Cardiac muscle cell (in vitro differentiated cells and primary cell): ENCODE measurements around the gene MAP3K19. TPM values are rescaled to one million over a fixed set of nuclear protein-coding genes. Genes with fewer than 3 reads are reported as not detected.
"Not testable (repeated sequence)": the region's sequence is repeated elsewhere in the genome, so short reads cannot be mapped to it uniquely, and the experiment has no call there.

ENCODE experiments used
- DNase-seq, 2 donors: peaks; one replicate each; pipeline versions ENCODE4 v3.0.0 to v3.0.0-alpha.2; 2010 to 2017; ENCODE audit warnings: low read depth in 1 of 2, low spot score in 1 of 2
- H3K27ac ChIP-seq: fragments of 200-600 bp; sonication (generic); 2 replicates; pipeline ENCODE4 v1.5.1; 2016
- H3K27me3 ChIP-seq: fragments of 200-600 bp; sonication (generic); 2 replicates; pipeline ENCODE4 v1.6.0; 2016; ENCODE audit warnings: control low read depth
- H3K36me3 ChIP-seq: fragments of 200-600 bp; sonication (generic); 2 replicates; pipeline ENCODE4 v1.5.1; 2016; ENCODE audit warnings: control low read depth
- H3K4me1 ChIP-seq: fragments of 200-600 bp; sonication (generic); 2 replicates; pipeline ENCODE4 v1.8.1; 2017; ENCODE audit warnings: low read depth, mild to moderate bottlenecking, mixed run types
- H3K4me3 ChIP-seq: fragments of 200-600 bp; sonication (generic); 2 replicates; pipeline ENCODE4 v1.5.1; 2016; ENCODE audit warnings: mild to moderate bottlenecking
- H3K9me3 ChIP-seq: fragments of 200-600 bp; sonication (generic); 2 replicates; pipeline ENCODE4 v1.5.1; 2017; ENCODE audit warnings: low read depth, mild to moderate bottlenecking, control low read depth
- polyA plus RNA-seq: library from polyadenylated mRNA; unstranded; fragments of >200 nt; fragmentation: Nextera tagmentation; extraction: Ambion mirVana; gene quantifications from 2 replicates; pipeline ENCODE4 v1.2.1, GENCODE V29; 2016
- total RNA-seq: library from RNA; depleted of rRNA; stranded (reverse); fragments of >200 nt; gene quantifications from 2 replicates; pipeline ENCODE4 v1.2.3, GENCODE V29; 2016
- TF ChIP-seq, protein P1 (sequence below): IDR thresholded peaks from 2 replicates; pipeline ENCODE4 v1.5.1; 2012; ENCODE audit warnings: low read depth, mild to moderate bottlenecking, low read length

The MAP3K19 gene
- total and polyA plus RNA-seq, 2 experiments from 2014 or later: not detected

DNA sequence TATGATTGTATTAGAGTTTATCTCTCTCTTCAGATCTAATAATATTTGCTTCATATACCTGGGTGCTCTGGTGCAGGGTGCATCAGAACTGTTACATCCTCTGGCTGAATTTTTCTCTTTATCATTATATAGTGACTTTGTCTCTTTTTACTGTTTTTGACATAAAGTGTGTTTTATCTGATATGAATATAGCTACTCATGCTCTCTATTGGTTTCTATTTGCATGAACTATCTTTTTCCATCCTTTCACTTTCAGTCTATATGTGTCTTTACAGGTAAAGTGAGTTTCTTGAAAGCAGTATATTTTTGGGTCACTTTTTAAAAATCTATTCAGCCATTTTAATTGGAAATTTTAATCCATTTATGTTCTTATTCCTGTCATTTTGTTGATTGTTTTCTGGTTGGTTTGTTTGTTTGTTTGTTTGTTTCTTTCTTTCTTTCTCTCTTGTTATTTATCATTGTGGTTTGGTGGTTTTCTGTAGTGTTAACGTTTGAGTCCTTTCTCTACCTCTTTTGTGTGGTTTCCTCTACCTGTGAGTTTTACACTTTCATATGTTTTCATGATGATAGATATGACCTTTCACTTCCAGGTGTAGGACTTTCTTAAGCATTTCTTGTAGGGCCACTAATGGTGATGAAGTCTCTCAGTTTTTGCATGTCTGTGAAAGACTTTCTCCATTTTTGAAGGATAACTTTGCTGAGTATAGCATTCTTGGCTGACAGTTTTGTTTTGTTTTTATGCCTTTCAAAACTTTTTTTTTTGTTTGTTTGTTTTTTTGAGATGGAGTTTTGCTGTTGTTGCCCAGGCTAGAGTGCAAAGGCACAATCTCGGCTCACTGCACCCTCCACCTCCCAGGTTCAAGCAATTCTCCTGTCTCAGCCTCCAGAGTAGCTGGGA is 73.8 kb downstream of the MAP3K19 start:
- no peak for DNase-seq
- H3K27ac ChIP-seq: no peak overlapping the region
- no peaks in the 10 kb centered on the region for H3K9me3 ChIP-seq
- H3K27me3 ChIP-seq: no peaks in the 10 kb centered on the region
- no peaks in the 10 kb centered on the region for H3K36me3 ChIP-seq
- TF ChIP-seq, protein P1, sequence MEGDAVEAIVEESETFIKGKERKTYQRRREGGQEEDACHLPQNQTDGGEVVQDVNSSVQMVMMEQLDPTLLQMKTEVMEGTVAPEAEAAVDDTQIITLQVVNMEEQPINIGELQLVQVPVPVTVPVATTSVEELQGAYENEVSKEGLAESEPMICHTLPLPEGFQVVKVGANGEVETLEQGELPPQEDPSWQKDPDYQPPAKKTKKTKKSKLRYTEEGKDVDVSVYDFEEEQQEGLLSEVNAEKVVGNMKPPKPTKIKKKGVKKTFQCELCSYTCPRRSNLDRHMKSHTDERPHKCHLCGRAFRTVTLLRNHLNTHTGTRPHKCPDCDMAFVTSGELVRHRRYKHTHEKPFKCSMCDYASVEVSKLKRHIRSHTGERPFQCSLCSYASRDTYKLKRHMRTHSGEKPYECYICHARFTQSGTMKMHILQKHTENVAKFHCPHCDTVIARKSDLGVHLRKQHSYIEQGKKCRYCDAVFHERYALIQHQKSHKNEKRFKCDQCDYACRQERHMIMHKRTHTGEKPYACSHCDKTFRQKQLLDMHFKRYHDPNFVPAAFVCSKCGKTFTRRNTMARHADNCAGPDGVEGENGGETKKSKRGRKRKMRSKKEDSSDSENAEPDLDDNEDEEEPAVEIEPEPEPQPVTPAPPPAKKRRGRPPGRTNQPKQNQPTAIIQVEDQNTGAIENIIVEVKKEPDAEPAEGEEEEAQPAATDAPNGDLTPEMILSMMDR: no peak
- H3K4me3 ChIP-seq: no peak overlapping the region
- H3K4me1 ChIP-seq: peaks cover 10% of the 10 kb centered on the region

DNA sequence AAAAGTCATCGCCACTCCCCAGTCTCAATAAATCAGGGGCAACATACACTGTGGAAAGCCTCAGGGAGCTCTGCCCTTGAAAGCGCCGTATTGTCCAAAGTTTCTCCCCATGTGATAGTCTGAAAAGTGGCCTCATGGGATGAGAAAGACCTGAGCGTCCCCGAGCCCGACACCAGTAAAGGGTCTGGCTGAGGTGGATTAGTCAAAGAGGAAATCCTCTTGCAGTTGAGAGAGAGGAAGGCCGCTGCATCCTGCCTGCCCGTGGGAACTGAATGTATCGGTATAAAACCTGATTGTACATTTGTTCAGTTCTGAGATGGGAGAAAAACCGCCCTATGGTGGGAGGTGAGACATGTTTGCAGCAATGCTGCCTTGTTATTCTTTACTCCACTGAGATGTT is 80.1 kb downstream of the MAP3K19 start:
- H3K36me3 ChIP-seq, H3K9me3 ChIP-seq, DNase-seq, H3K4me3 ChIP-seq, H3K27me3 ChIP-seq, H3K4me1 ChIP-seq, H3K27ac ChIP-seq: not testable (repeated sequence)

DNA sequence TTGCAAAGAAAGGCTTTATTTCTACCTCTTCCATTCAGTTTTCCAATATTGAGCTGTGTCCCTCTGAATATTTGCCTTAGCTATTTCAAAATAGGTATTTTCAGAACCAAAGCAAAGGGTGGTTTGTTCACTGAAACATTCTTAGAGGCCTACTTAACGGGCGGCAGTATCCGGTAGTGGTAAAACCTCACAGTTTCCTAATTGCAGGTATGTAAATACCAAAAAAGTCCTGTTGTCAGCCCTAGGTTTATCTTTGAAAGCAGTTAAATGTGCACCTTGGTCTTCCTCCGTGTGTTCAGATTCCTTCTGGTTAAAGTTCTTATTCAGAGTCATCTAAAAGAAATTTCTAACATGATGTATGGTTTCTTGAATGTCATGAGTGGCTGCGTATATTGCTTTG is 89.8 kb downstream of the MAP3K19 start:
- H3K27me3 ChIP-seq: no peaks in the 10 kb centered on the region
- DNase-seq: no peak
- H3K4me1 ChIP-seq: peaks cover 4% of the 10 kb centered on the region
- H3K9me3 ChIP-seq: no peaks in the 10 kb centered on the region
- no peak overlapping the region for H3K4me3 ChIP-seq
- no peak overlapping the region for H3K27ac ChIP-seq
- TF ChIP-seq, protein P1: no peak
- peaks cover 40% of the 10 kb centered on the region for H3K36me3 ChIP-seq

DNA sequence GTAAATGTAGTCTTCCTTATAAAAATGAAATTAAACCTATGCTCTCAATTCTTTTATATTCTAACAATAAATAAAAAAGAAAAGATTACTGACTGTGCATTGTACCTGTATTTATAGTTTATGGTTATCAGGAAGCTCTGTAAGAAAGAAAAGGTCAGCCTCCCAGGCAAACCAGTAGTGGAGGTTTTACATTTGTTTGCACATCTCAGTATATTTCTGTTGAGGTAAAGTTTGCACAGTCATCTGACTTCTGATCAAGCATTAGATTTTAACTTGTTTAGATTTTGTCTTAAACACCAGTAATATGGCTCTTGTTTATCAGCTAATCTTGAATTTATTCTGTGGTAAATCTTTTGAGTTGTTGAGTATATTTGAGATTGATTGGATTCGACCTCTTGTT is 91.5 kb downstream of the MAP3K19 start:
- Histone ChIP-seq H3K4me3 (no peak overlapping the region), H3K27ac (no peak overlapping the region), H3K36me3 (peaks cover 50% of the 10 kb centered on the region), H3K4me1 (no peaks in the 10 kb centered on the region), H3K27me3 (no peaks in the 10 kb centered on the region), H3K9me3 (no peaks in the 10 kb centered on the region)
- DNase-seq: no peak
- TF ChIP-seq, protein P1: no peak

DNA sequence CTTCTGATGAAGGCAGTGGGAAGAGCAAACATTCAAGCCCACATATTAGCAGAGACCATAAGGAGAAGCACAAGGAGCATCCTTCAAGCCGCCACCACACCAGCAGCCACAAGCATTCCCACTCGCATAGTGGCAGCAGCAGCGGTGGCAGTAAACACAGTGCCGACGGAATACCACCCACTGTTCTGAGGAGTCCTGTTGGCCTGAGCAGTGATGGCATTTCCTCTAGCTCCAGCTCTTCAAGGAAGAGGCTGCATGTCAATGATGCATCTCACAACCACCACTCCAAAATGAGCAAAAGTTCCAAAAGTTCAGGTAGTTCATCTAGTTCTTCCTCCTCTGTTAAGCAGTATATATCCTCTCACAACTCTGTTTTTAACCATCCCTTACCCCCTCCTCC is 93.2 kb downstream of the MAP3K19 start:
- H3K4me3 ChIP-seq: no peak overlapping the region
- no peaks in the 10 kb centered on the region for H3K4me1 ChIP-seq
- H3K27ac ChIP-seq: no peak overlapping the region
- TF ChIP-seq, protein P1: no peak
- H3K27me3 ChIP-seq: no peaks in the 10 kb centered on the region
- H3K36me3 ChIP-seq: peaks cover 60% of the 10 kb centered on the region
- no peak for DNase-seq
- H3K9me3 ChIP-seq: no peaks in the 10 kb centered on the region

DNA sequence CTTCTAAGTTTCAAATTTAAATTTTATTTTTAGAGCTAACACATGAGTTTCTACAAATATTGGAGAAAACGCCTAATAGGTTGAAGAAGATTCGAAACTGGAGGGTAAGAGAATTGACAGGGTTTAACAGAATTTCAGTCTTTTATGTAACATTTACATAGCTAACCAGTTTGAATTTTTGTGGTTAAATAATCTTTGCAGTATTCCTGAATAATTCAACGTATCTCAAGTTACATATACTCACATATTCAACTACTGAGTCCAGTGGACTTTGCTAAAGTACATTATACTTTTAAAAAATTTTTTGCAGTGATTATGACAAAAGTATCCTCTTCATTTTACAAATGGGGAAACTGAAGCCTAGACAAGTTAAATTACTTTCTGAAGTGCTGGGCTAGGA is 94.6 kb downstream of the MAP3K19 start:
- no peaks in the 10 kb centered on the region for H3K9me3 ChIP-seq
- peaks cover 71% of the 10 kb centered on the region for H3K36me3 ChIP-seq
- DNase-seq: peak in 1 of 2 donors; percentile 7
- TF ChIP-seq, protein P1: no peak
- H3K4me1 ChIP-seq: no peaks in the 10 kb centered on the region
- no peak overlapping the region for H3K4me3 ChIP-seq
- no peaks in the 10 kb centered on the region for H3K27me3 ChIP-seq
- H3K27ac ChIP-seq: peak overlapping the region; percentile 8
